Measurements from ENCODE around the gene CIBAR2.

The CIBAR2 gene

GRCh38 chr16:85083051-85083639, 29.1 kb downstream of the CIBAR2 start:
- no peak for DNase-seq (ENCODE audit: low read depth in 2 of 2)

- DNase-seq (ENCODE audit: low read depth in 2 of 2) = no peak
Measured at GRCh38 chr16:85082173-85083050, 29.9 kb downstream of the CIBAR2 start.

- DNase-seq (ENCODE audit: low read depth in 2 of 2) = no peak
Measured at GRCh38 chr16:85081765-85082164, 30.5 kb downstream of the CIBAR2 start.

- no peak for DNase-seq (ENCODE audit: low read depth in 2 of 2)
Measured at GRCh38 chr16:85081038-85081437, 31.2 kb downstream of the CIBAR2 start.

- no peak for DNase-seq (ENCODE audit: low read depth in 2 of 2)
Measured at GRCh38 chr16:85079785-85080570, 32.3 kb downstream of the CIBAR2 start.

GRCh38 chr16:85078952-85079351, 33.3 kb downstream of the CIBAR2 start:
- DNase-seq (ENCODE audit: low read depth in 2 of 2) = no peak

GRCh38 chr16:85078226-85078625, 34.0 kb downstream of the CIBAR2 start:
- DNase-seq (ENCODE audit: low read depth in 2 of 2) = no peak

GRCh38 chr16:85077576-85078125, 34.6 kb downstream of the CIBAR2 start:
- DNase-seq (ENCODE audit: low read depth in 2 of 2) = no peak

GRCh38 chr16:85077039-85077438, 35.2 kb downstream of the CIBAR2 start:
- no peak for DNase-seq (ENCODE audit: low read depth in 2 of 2)

- no peak for DNase-seq (ENCODE audit: low read depth in 2 of 2)
Measured at GRCh38 chr16:85075236-85075924, 36.9 kb downstream of the CIBAR2 start.

- DNase-seq (ENCODE audit: low read depth in 2 of 2) = no peak
Measured at GRCh38 chr16:85074225-85074914, 37.9 kb downstream of the CIBAR2 start.

- DNase-seq (ENCODE audit: low read depth in 2 of 2) = no peak
Measured at GRCh38 chr16:85072947-85073346, 39.3 kb downstream of the CIBAR2 start.

- no peak for DNase-seq (ENCODE audit: low read depth in 2 of 2)
Measured at GRCh38 chr16:85072076-85072860, 40.0 kb downstream of the CIBAR2 start.

- no peak for DNase-seq (ENCODE audit: low read depth in 2 of 2)
Measured at GRCh38 chr16:85069171-85069570, 43.1 kb downstream of the CIBAR2 start.

GRCh38 chr16:85068746-85069145, 43.5 kb downstream of the CIBAR2 start:
- DNase-seq (ENCODE audit: low read depth in 2 of 2) = no peak

- no peak for DNase-seq (ENCODE audit: low read depth in 2 of 2)
Measured at GRCh38 chr16:85067426-85067825, 44.8 kb downstream of the CIBAR2 start.

GRCh38 chr16:85067024-85067423, 45.2 kb downstream of the CIBAR2 start:
- DNase-seq (ENCODE audit: low read depth in 2 of 2) = no peak

GRCh38 chr16:85066346-85066885, 45.9 kb downstream of the CIBAR2 start:
- DNase-seq (ENCODE audit: low read depth in 2 of 2) = no peak

- no peak for DNase-seq (ENCODE audit: low read depth in 2 of 2)
Measured at GRCh38 chr16:85065099-85065498, 47.2 kb downstream of the CIBAR2 start.

- no peak for DNase-seq (ENCODE audit: low read depth in 2 of 2)
Measured at GRCh38 chr16:85064186-85064585, 48.1 kb downstream of the CIBAR2 start.

Data from stimulated activated CD4-positive, alpha-beta T cell treated with anti-CD3 and anti-CD28 coated beads, Interleukin-4, amount 100 ng/mL, for 48 hours (primary cell).